HepG2 (cell line): ENCODE data around the gene KDM8. TPM values are rescaled to one million over a fixed set of nuclear protein-coding genes. Genes with fewer than 3 reads are reported as not detected.
A peak's percentile ranks its signal among the peaks of the same experiment; 100 is the strongest.

ENCODE experiments used
- ATAC-seq: fragments of 200-7000 bp; cut with Tn5 transposase; 3 replicates; pipeline ENCODE4 v1.9.1; 2020; ENCODE audit warnings: mild to moderate bottlenecking, moderate library complexity
- BruUV-seq: library from RNA; stranded (reverse); fragments of 400-500 nt; replicated peaks from 2 replicates; lab custom pipeline; 2021; lab: Mats Ljungman, UMichigan
- CTCF ChIA-PET: fragments of 300-600 bp; formaldehyde crosslinking; extraction: SDS; loops from one replicate; lab custom pipeline; 2021; ENCODE audit warnings: low total read pairs, inconsistent platforms, low intra/inter-chr PET ratio; lab: Yijun Ruan, JAX
- POLR2A ChIA-PET: fragments of 350-600 bp; sonication (Branson Sonifier 250); formaldehyde crosslinking; loops from one replicate; lab custom pipeline; 2020; ENCODE audit warnings: antibody characterized with exemption, inconsistent platforms; lab: Yijun Ruan, JAX
- DNase-seq: peaks from one replicate; pipeline ENCODE4 v3.0.0-alpha.2; 2015; ENCODE audit warnings: low spot score
- FAIRE-seq: peaks from 3 replicates; lab custom pipeline; 2011; peaks lifted over from hg19 to GRCh38; lab: Jason Lieb, UNC
- H2AFZ ChIP-seq: one replicate; pipeline ENCODE4 v1.6.1; 2011; ENCODE audit warnings: low read length, inconsistent platforms
- H3K27ac ChIP-seq: fragments of 300-600 bp; 3 replicates; pipeline ENCODE4 v1.8.0; 2011; ENCODE audit warnings: mixed run types, mild to moderate bottlenecking, mixed read lengths, low read length, inconsistent platforms; ENCODE audit not compliant: insufficient read depth; ENCODE audit errors: extremely low read length
- H3K27me3 ChIP-seq, 2 experiments: fragments of 200-600 bp in 1 of 2; 2 replicates in 1 of 2; 3 replicates in 1 of 2; pipeline versions ENCODE4 v1.6.0 to v1.8.0; 2011; ENCODE audit warnings: low read length in 2 of 2, mild to moderate bottlenecking in 2 of 2, moderate library complexity in 2 of 2, inconsistent platforms in 1 of 2; ENCODE audit not compliant: insufficient read depth in 2 of 2, control insufficient read depth in 1 of 2
- H3K36me3 ChIP-seq, 2 experiments: fragments of 200-600 bp in 1 of 2; replicated peaks in 1 of 2; 2 replicates in 1 of 2; 3 replicates in 1 of 2; pipeline versions ENCODE4 v1.5.1 to v1.8.0; 2011; ENCODE audit warnings: low read length in 2 of 2, inconsistent platforms in 1 of 2; ENCODE audit not compliant: insufficient read depth in 2 of 2, control insufficient read depth in 1 of 2
- H3K4me1 ChIP-seq: 2 replicates; pipeline ENCODE4 v1.5.1; 2012; ENCODE audit warnings: low read length, inconsistent platforms; ENCODE audit not compliant: insufficient read depth
- H3K4me2 ChIP-seq: 2 replicates; pipeline ENCODE4 v1.6.0; 2011; ENCODE audit warnings: low read depth, low read length, inconsistent platforms
- H3K4me3 ChIP-seq, 3 experiments: fragments of 200-600 bp in 1 of 3; sonication (generic), shearing (Covaris generic) in 1 of 3; replicated peaks in 1 of 3; 2 replicates each; pipeline ENCODE4 v1.5.1; 2011 to 2016; ENCODE audit warnings: low read length in 3 of 3, inconsistent platforms in 2 of 3, low read depth in 2 of 3, mild to moderate bottlenecking in 2 of 3, control low read depth in 1 of 3, mixed read lengths in 1 of 3; ENCODE audit not compliant: insufficient read depth in 1 of 3
- H3K79me2 ChIP-seq: one replicate; pipeline ENCODE4 v1.6.1; 2011; ENCODE audit warnings: low read length, inconsistent platforms; ENCODE audit not compliant: insufficient read depth
- H3K9ac ChIP-seq: 2 replicates; pipeline ENCODE4 v1.6.0; 2011; ENCODE audit warnings: mild to moderate bottlenecking, low read depth, low read length, inconsistent platforms; ENCODE audit not compliant: insufficient read depth
- H3K9me3 ChIP-seq: 2 replicates; pipeline ENCODE4 v1.5.1; 2012; ENCODE audit warnings: mild to moderate bottlenecking, low read length
- H4K20me1 ChIP-seq: 2 replicates; pipeline ENCODE4 v1.6.0; 2011; ENCODE audit warnings: inconsistent platforms, mild to moderate bottlenecking, low read length, moderate library complexity; ENCODE audit not compliant: insufficient read depth
- ARID2 ChIP-seq: sonication (generic); formaldehyde crosslinking; IDR thresholded peaks from 2 replicates; pipeline ENCODE4 v1.8.1; 2022; ENCODE audit warnings: mild to moderate bottlenecking, missing genetic modification reagents, borderline replicate concordance
- LBX2 ChIP-seq: sonication (generic); formaldehyde crosslinking; IDR thresholded peaks from 2 replicates; pipeline ENCODE4 v1.5.0; 2020; ENCODE audit warnings: missing genetic modification reagents, mild to moderate bottlenecking, borderline replicate concordance
- PRPF4 ChIP-seq: fragments of 200-400 bp; formaldehyde crosslinking; IDR thresholded peaks from 2 replicates; pipeline ENCODE4 v1.6.1; 2016; ENCODE audit warnings: low read length, low read depth; ENCODE audit not compliant: poor library complexity, severe bottlenecking
- TCF7 ChIP-seq: sonication (generic); IDR thresholded peaks from 2 replicates; pipeline ENCODE4 v1.6.1; 2016; ENCODE audit warnings: antibody characterized with exemption, low read depth
- ZNF12 ChIP-seq: sonication (generic); formaldehyde crosslinking; IDR thresholded peaks from 2 replicates; pipeline ENCODE4 v1.5.0; 2020; ENCODE audit warnings: missing genetic modification reagents
- ZNF260 ChIP-seq: sonication (generic); formaldehyde crosslinking; IDR thresholded peaks from 2 replicates; pipeline ENCODE4 v1.4.0; 2020; ENCODE audit warnings: missing genetic modification reagents, low read depth, mild to moderate bottlenecking, borderline replicate concordance
- ZNF383 ChIP-seq: sonication (generic); formaldehyde crosslinking; IDR thresholded peaks from 2 replicates; pipeline ENCODE4 v1.4.0; 2020; ENCODE audit warnings: missing genetic modification reagents, mild to moderate bottlenecking, borderline replicate concordance
- ZNF512 ChIP-seq: sonication (generic); formaldehyde crosslinking; IDR thresholded peaks from 2 replicates; pipeline ENCODE4 v1.4.0; 2020; ENCODE audit warnings: mild to moderate bottlenecking, missing genetic modification reagents
- ZNF777 ChIP-seq: sonication (generic); formaldehyde crosslinking; IDR thresholded peaks from 2 replicates; pipeline ENCODE4 v1.4.0; 2020; ENCODE audit warnings: missing genetic modification reagents
- WGBS: methylation state at CpG from one replicate; pipeline ENCODE4 v1.1.6; 2017; ENCODE audit warnings: low lambda C conversion rate; 5-methylcytosine and 5-hydroxymethylcytosine counted together
- in situ Hi-C: cut with HindIII; loops from 2 replicates; pipeline ENCODE4 v1.10.0; 2017; ENCODE audit warnings: low pct_unique_long_range_greater_than_20kb; ENCODE audit not compliant: extremely low pct_ligation_motif_present
- intact Hi-C: fragments of 100-400 bp; cut with micrococcal nuclease; formaldehyde crosslinking; loops from one replicate; pipeline ENCODE4 v1.10.0; 2022; ENCODE audit not compliant: unreplicated experiment
- polyA plus RNA-seq, 8 experiments: library from polyadenylated mRNA; depleted of rRNA in 3 of 8; stranded (reverse) in 7 of 8; unstranded in 1 of 8; fragments of >200 nt; fragmentation: Illumina TruSeq in 4 of 8; extraction: Trizol in 4 of 8; gene quantifications; 2 replicates each; pipeline versions ENCODE4 v1.2.1 to v1.2.3, GENCODE V29; 2011 to 2016; ENCODE audit warnings: low read depth in 4 of 8, missing spikeins in 1 of 8, mixed read lengths in 1 of 8; ENCODE audit not compliant: insufficient read depth in 1 of 8
- total RNA-seq, 5 experiments: library from RNA; depleted of rRNA; stranded (reverse); fragments of >200 nt; fragmentation: Illumina TruSeq; extraction: Trizol; gene quantifications; 2 replicates each; pipeline ENCODE4 v1.2.3, GENCODE V29; 2016; ENCODE audit warnings: low read depth in 1 of 5

Gene KDM8
- total and polyA plus RNA-seq, 2 of the 13 experiments (the other 11 are each of a cell fraction or from before 2014, with no cell fraction given) = 3.3 to 8.6 TPM

- Histone ChIP-seq H3K4me3 (no peak overlapping the region), H3K79me2 (no peaks in the 10 kb centered on the region), H3K4me1 (no peaks in the 10 kb centered on the region), H3K27ac (no peak overlapping the region), H3K9me3 (no peaks in the 10 kb centered on the region), H3K36me3 (no peaks in the 10 kb centered on the region), H3K4me2 (no peak overlapping the region), H3K27me3 (peaks cover 0 to 10% of the 10 kb centered on the region in 2 experiments; a peak in 2 of 5 replicates), H2AFZ (no peak overlapping the region), H4K20me1 (no peaks in the 10 kb centered on the region), H3K9ac (no peak overlapping the region)
- no peak for FAIRE-seq
- POLR2A ChIA-PET = interaction anchor here (0.6 to 1.3 kb wide), 2 partner anchors 32 to 36 kb away, joined by 3 to 4 read pairs; partner anchors contain the start of gene KDM8
- TF ChIP-seq ZNF12 (CRISPR knock-in tag) (peak; percentile 98), TCF7 (no peak)
- WGBS = 19% methylated on average over 4 of the region's 4 CpGs
- no peak for DNase-seq
- no peak for ATAC-seq
- CTCF ChIA-PET = no interaction called here
- in situ Hi-C loops (loop anchor here (10.0 kb wide), 1 partner anchor 283 kb away; no protein-coding TSS in a partner anchor), intact Hi-C loops (no loop called here)
- no TSS peak for BruUV-seq
These were observed 31.7 kb upstream of the KDM8 start for GRCh38 chr16:27171584-27171983.

- no peak for ATAC-seq
- in situ Hi-C loops = loop anchor here (10.0 kb wide), 1 partner anchor 281 kb away; no protein-coding TSS in a partner anchor
- DNase-seq = no peak
- Histone ChIP-seq H3K9me3 (no peaks in the 10 kb centered on the region), H3K79me2 (no peaks in the 10 kb centered on the region), H3K9ac (no peak overlapping the region), H3K36me3 (no peaks in the 10 kb centered on the region), H4K20me1 (no peaks in the 10 kb centered on the region), H3K4me2 (no peak overlapping the region), H3K4me3 (no peak overlapping the region), H2AFZ (no peak overlapping the region), H3K27me3 (no peaks in the 10 kb centered on the region), H3K4me1 (no peaks in the 10 kb centered on the region), H3K27ac (no peak overlapping the region)
- WGBS = 42% methylated on average over 8 of the region's 8 CpGs
- POLR2A ChIA-PET = interaction anchor here (0.8 to 1.0 kb wide), 2 partner anchors 30 to 193 kb away, joined by 3 read pairs; partner anchors contain the start of gene KDM8
- intact Hi-C loops = no loop called here
- no peak for FAIRE-seq
- CTCF ChIA-PET = no interaction called here
- BruUV-seq = no TSS peak
- TF ChIP-seq ZNF777 (CRISPR knock-in tag) (no peak), ZNF512 (CRISPR knock-in tag) (no peak), ZNF383 (CRISPR knock-in tag) (no peak), PRPF4 (no peak), LBX2 (CRISPR knock-in tag) (no peak), ARID2 (CRISPR knock-in tag) (no peak), ZNF260 (no peak)
These were observed 29.3 kb upstream of the KDM8 start for GRCh38 chr16:27174007-27174406.
